Osteoblast (primary cell): ENCODE data around the gene TRIO. TPM values are rescaled to one million over a fixed set of nuclear protein-coding genes. Genes with fewer than 3 reads are reported as not detected.
"Not testable (repeated sequence)": the region's sequence is repeated elsewhere in the genome, so short reads cannot be mapped to it uniquely, and the experiment has no call there.

Experiments
- DNase-seq: peaks from one replicate; pipeline ENCODE4 v3.0.0; 2011; ENCODE audit warnings: low spot score, mixed read lengths; ENCODE audit not compliant: insufficient read length; ENCODE audit errors: missing footprints
- H2AFZ ChIP-seq: 2 replicates; pipeline ENCODE4 v1.6.0; 2011; ENCODE audit warnings: mild to moderate bottlenecking, low read length
- H3K27ac ChIP-seq: 2 replicates; pipeline ENCODE4 v1.5.1; 2011; ENCODE audit warnings: mild to moderate bottlenecking, low read depth, low read length, moderate library complexity
- H3K27me3 ChIP-seq: 2 replicates; pipeline ENCODE4 v1.6.0; 2012; ENCODE audit warnings: mild to moderate bottlenecking, control low read depth, inconsistent platforms, low read length, moderate library complexity; ENCODE audit not compliant: insufficient read depth
- H3K36me3 ChIP-seq: 2 replicates; pipeline ENCODE4 v1.5.1; 2011; ENCODE audit warnings: mild to moderate bottlenecking, low read length, control low read depth, moderate library complexity; ENCODE audit not compliant: insufficient read depth
- H3K4me1 ChIP-seq: 2 replicates; pipeline ENCODE4 v1.5.1; 2011; ENCODE audit warnings: mild to moderate bottlenecking, low read length, control low read depth, moderate library complexity; ENCODE audit not compliant: insufficient read depth
- H3K4me2 ChIP-seq: 2 replicates; pipeline ENCODE4 v1.6.0; 2011; ENCODE audit warnings: mild to moderate bottlenecking, low read length; ENCODE audit not compliant: insufficient read depth
- H3K4me3 ChIP-seq: fragments of 200-600 bp; sonication (generic); 3 replicates; pipeline ENCODE4 v1.5.1; 2012; ENCODE audit warnings: mild to moderate bottlenecking, low read length, inconsistent platforms; ENCODE audit not compliant: insufficient read depth
- H3K79me2 ChIP-seq: 2 replicates; pipeline ENCODE4 v1.6.0; 2012; ENCODE audit warnings: mild to moderate bottlenecking, low read length, control low read depth, inconsistent platforms; ENCODE audit not compliant: insufficient read depth
- H3K9me3 ChIP-seq: 2 replicates; pipeline ENCODE4 v1.5.1; 2011; ENCODE audit warnings: low read depth, low read length, control low read depth
- H4K20me1 ChIP-seq: 2 replicates; pipeline ENCODE4 v1.6.0; 2012; ENCODE audit warnings: mild to moderate bottlenecking, low read length, control low read depth; ENCODE audit not compliant: insufficient read depth
- CTCF ChIP-seq: IDR thresholded peaks from 2 replicates; pipeline ENCODE4 v1.5.1; 2011; ENCODE audit warnings: mild to moderate bottlenecking, low read depth, low read length, moderate library complexity; ENCODE audit errors: extremely low read depth
- total RNA-seq: library from RNA; depleted of rRNA; stranded (reverse); fragments of >200 nt; gene quantifications from 2 replicates; pipeline ENCODE4 v1.2.3, GENCODE V29; 2012

TRIO gene
- total RNA-seq, 1 donor = 274 TPM

GRCh38 chr5:14388741-14389140 is 245.6 kb downstream of the TRIO start:
- no peak for DNase-seq
- Histone ChIP-seq H3K36me3 (peaks cover 87% of the 10 kb centered on the region), H3K79me2 (peaks cover 33% of the 10 kb centered on the region), H3K4me3 (no peak overlapping the region), H3K4me1 (peaks cover 4% of the 10 kb centered on the region), H3K4me2 (no peak overlapping the region), H4K20me1 (peaks cover 11% of the 10 kb centered on the region), H2AFZ (no peak overlapping the region), H3K9me3 (no peaks in the 10 kb centered on the region), H3K27me3 (no peaks in the 10 kb centered on the region), H3K27ac (no peak overlapping the region)
- no peak for TF ChIP-seq CTCF

GRCh38 chr5:14392552-14392951 is 249.4 kb downstream of the TRIO start:
- not testable (repeated sequence) for DNase-seq, H3K4me2 ChIP-seq, H3K27ac ChIP-seq, H3K4me3 ChIP-seq, H3K27me3 ChIP-seq, H4K20me1 ChIP-seq, H2AFZ ChIP-seq, H3K9me3 ChIP-seq
- Histone ChIP-seq H3K79me2 (peaks cover 11% of the 10 kb centered on the region), H3K36me3 (peaks cover 86% of the 10 kb centered on the region), H3K4me1 (peaks cover 12% of the 10 kb centered on the region)

GRCh38 chr5:14394365-14394764 is 251.2 kb downstream of the TRIO start:
- H3K27ac ChIP-seq = no peak overlapping the region
- no peaks in the 10 kb centered on the region for H3K27me3 ChIP-seq
- peaks cover 78% of the 10 kb centered on the region for H3K36me3 ChIP-seq
- peaks cover 11% of the 10 kb centered on the region for H3K79me2 ChIP-seq
- no peaks in the 10 kb centered on the region for H3K9me3 ChIP-seq
- no peak overlapping the region for H2AFZ ChIP-seq
- H4K20me1 ChIP-seq = peaks cover 6% of the 10 kb centered on the region
- peaks cover 30% of the 10 kb centered on the region for H3K4me1 ChIP-seq
- DNase-seq = no peak
- no peak overlapping the region for H3K4me3 ChIP-seq
- TF ChIP-seq CTCF = no peak
- H3K4me2 ChIP-seq = no peak overlapping the region

GRCh38 chr5:14395411-14395810 is 252.3 kb downstream of the TRIO start:
- no peak overlapping the region for H3K4me2 ChIP-seq
- TF ChIP-seq CTCF = no peak
- no peaks in the 10 kb centered on the region for H3K9me3 ChIP-seq
- H3K27me3 ChIP-seq = no peaks in the 10 kb centered on the region
- H2AFZ ChIP-seq = no peak overlapping the region
- H3K36me3 ChIP-seq = peaks cover 74% of the 10 kb centered on the region
- no peak overlapping the region for H3K4me3 ChIP-seq
- no peak for DNase-seq
- no peak overlapping the region for H3K27ac ChIP-seq
- peaks cover 9% of the 10 kb centered on the region for H4K20me1 ChIP-seq
- peaks cover 14% of the 10 kb centered on the region for H3K79me2 ChIP-seq
- H3K4me1 ChIP-seq = peaks cover 41% of the 10 kb centered on the region

GRCh38 chr5:14396066-14396465 is 252.9 kb downstream of the TRIO start:
- peaks cover 9% of the 10 kb centered on the region for H4K20me1 ChIP-seq
- DNase-seq = no peak
- H3K79me2 ChIP-seq = peaks cover 19% of the 10 kb centered on the region
- no peak overlapping the region for H3K4me3 ChIP-seq
- peaks cover 47% of the 10 kb centered on the region for H3K4me1 ChIP-seq
- H3K27me3 ChIP-seq = no peaks in the 10 kb centered on the region
- no peak for TF ChIP-seq CTCF
- H3K4me2 ChIP-seq = no peak overlapping the region
- no peaks in the 10 kb centered on the region for H3K9me3 ChIP-seq
- peaks cover 74% of the 10 kb centered on the region for H3K36me3 ChIP-seq
- H3K27ac ChIP-seq = no peak overlapping the region
- H2AFZ ChIP-seq = no peak overlapping the region
